Measurements from ENCODE around the gene EMID1.

Gene EMID1

DNA sequence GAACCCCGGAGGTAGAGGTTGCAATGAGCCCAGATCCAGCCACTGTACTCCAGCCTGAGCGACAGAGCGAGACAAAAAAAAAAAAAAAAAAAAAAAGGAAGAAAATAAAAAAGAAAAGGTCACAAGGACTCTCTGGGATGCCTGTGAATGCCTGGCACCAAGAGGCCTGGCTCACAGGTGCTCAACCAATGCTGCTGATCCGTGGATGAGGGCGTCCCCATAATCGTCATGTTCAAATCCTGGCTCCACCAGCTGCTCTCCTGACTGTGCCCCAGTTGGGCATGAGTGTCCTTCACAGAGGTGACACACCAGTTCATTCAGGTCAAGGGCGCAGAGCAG, 100.1 kb downstream of the EMID1 start:
- no peak for DNase-seq (ENCODE audit: low read depth)
- TF ChIP-seq, protein P1, sequence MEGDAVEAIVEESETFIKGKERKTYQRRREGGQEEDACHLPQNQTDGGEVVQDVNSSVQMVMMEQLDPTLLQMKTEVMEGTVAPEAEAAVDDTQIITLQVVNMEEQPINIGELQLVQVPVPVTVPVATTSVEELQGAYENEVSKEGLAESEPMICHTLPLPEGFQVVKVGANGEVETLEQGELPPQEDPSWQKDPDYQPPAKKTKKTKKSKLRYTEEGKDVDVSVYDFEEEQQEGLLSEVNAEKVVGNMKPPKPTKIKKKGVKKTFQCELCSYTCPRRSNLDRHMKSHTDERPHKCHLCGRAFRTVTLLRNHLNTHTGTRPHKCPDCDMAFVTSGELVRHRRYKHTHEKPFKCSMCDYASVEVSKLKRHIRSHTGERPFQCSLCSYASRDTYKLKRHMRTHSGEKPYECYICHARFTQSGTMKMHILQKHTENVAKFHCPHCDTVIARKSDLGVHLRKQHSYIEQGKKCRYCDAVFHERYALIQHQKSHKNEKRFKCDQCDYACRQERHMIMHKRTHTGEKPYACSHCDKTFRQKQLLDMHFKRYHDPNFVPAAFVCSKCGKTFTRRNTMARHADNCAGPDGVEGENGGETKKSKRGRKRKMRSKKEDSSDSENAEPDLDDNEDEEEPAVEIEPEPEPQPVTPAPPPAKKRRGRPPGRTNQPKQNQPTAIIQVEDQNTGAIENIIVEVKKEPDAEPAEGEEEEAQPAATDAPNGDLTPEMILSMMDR (IDR thresholded peaks at IDR 0.05; ENCODE audit: low read depth, low read length, missing control alignments) = no peak
- no peak overlapping the region for H3K4me3 ChIP-seq (ENCODE audit: low read depth, low read length)

GRCh38 chr22:29306175-29306834, 100.6 kb downstream of the EMID1 start, which contains the start of gene GAS2L1:
Gene GAS2L1, plus strand, starts transcription at chr22:29306650. Its CDS starts 1,456 bp downstream, at chr22:29308106.
- TF ChIP-seq, protein P1 (IDR thresholded peaks at IDR 0.05; ENCODE audit: low read depth, low read length, missing control alignments) = peak; percentile 23
- no peak for DNase-seq (ENCODE audit: low read depth)
- peak within 1 kb of the TSS; percentile 28 for H3K4me3 ChIP-seq (ENCODE audit: low read depth, low read length)

DNA sequence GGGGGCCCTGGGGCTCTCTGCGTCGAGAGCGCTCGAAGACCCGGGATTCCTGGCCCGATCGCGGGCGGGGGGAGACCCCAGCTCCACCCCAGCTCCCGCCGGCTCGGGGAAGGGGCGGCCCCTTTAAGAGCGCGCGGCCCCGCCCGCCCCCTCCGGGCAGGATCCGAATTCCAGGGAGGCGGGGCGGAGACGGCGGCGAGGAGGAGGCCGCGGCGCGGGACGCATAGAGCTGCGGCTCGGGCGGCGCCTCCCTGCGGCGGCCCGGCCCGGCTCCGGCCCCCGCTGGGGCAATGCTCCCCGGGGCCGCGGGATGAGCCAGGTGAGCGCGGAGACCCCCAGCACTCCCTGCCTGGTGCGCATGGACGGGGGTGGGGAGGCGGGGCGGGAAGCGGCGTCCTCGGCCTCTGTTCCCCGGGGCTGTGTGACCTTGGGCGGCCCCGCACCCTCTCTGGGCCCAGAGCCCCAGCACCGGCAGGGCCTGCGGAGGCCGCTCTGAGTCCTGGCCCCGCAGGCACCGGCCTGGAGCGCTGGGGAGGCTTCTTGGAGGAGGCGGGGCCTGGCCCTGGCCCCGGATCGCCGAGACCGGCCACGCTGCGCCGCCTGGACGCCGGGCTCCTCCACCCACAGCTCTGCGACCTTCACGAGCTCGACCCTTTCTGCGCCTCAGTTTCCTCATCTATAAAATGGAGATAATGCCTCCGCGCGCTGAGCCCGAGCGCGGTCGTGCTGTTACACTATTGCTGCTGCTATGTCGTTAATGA, 101.3 kb downstream of the EMID1 start:
- no peak for DNase-seq (ENCODE audit: low read depth)
- H3K4me3 ChIP-seq (ENCODE audit: low read depth, low read length) = peak overlapping the region; percentile 28
- TF ChIP-seq, protein P1 (IDR thresholded peaks at IDR 0.05; ENCODE audit: low read depth, low read length, missing control alignments) = no peak

- DNase-seq (ENCODE audit: low read depth) = no peak
- no peak overlapping the region for H3K4me3 ChIP-seq (ENCODE audit: low read depth, low read length)
- TF ChIP-seq, protein P1 (IDR thresholded peaks at IDR 0.05; ENCODE audit: low read depth, low read length, missing control alignments) = no peak
Measured at GRCh38 chr22:29307596-29308147, 102.0 kb downstream of the EMID1 start.

DNA sequence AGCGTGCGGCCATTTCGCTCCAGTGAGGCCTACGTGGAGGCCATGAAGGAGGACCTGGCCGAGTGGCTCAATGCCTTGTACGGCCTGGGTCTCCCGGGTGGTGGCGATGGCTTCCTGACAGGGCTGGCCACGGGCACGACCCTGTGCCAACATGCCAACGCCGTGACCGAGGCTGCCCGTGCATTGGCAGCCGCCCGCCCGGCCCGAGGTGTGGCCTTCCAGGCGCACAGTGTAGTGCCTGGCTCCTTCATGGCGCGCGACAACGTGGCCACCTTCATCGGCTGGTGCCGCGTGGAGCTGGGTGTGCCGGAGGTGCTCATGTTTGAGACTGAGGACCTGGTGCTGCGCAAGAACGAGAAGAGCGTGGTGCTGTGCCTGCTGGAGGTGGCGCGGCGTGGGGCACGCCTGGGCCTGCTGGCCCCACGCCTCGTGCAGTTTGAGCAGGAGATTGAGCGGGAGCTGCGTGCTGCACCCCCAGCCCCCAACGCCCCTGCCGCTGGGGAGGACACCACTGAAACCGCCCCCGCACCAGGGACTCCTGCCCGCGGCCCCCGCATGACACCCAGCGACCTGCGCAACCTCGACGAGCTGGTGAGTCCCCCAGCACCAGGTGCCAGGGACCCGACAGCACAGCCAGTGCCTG, 102.6 kb downstream of the EMID1 start:
- TF ChIP-seq, protein P1 (IDR thresholded peaks at IDR 0.05; ENCODE audit: low read depth, low read length, missing control alignments) = no peak
- no peak for DNase-seq (ENCODE audit: low read depth)
- H3K4me3 ChIP-seq (ENCODE audit: low read depth, low read length) = no peak overlapping the region

GRCh38 chr22:29308791-29309262, 103.1 kb downstream of the EMID1 start:
- H3K4me3 ChIP-seq (ENCODE audit: low read depth, low read length) = no peak overlapping the region
- DNase-seq (ENCODE audit: low read depth) = no peak
- TF ChIP-seq, protein P1 (IDR thresholded peaks at IDR 0.05; ENCODE audit: low read depth, low read length, missing control alignments) = no peak

Data from GM12864 (cell line).